ENCODE measurements around the gene CCS. TPM values are rescaled to one million over a fixed set of nuclear protein-coding genes. Genes with fewer than 3 reads are reported as not detected.
"Not testable (repeated sequence)": the region's sequence is repeated elsewhere in the genome, so short reads cannot be mapped to it uniquely, and the experiment has no call there.

Gene CCS
- total and polyA plus RNA-seq, 10 donors = 32.8 to 161 (median 44.5) TPM

DNA sequence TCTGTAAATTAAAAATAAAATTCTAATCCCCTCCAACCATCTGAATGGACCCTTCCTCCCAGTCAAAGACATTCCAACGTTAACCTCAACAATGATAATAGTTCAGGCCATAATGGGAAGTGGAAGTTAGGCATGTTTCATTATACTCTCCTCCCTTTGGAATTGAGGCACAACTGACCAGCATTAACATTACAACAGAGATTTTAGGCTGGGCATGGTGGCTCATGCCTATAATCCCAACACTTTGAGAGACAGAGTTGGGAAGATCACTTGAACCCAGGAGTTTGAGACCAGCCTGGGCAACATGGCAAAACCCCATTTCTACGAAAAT, 22.2 kb upstream of the CCS start:
- Histone ChIP-seq H3K27me3 (replicated peaks in 1 of 7) (peaks cover 0 to 23% (median 3%) of the 10 kb centered on the region in 7 donors), H3K36me3 (peaks cover 0 to 4% (median 0%) of the 10 kb centered on the region in 6 donors), H3K9me3 (no peaks in the 10 kb centered on the region), H3K4me3 (no peak overlapping the region), H3K4me1 (peaks cover 0 to 23% (median 18%) of the 10 kb centered on the region in 6 donors), H3K27ac (no peak overlapping the region)
- 69 to 86% (median 78%) methylated on average over 2 of the region's 2 CpGs for WGBS, 5 donors
- no peak for TF ChIP-seq POLR2A (IDR thresholded peaks at IDR 0.05)
- TF ChIP-seq, protein P1, sequence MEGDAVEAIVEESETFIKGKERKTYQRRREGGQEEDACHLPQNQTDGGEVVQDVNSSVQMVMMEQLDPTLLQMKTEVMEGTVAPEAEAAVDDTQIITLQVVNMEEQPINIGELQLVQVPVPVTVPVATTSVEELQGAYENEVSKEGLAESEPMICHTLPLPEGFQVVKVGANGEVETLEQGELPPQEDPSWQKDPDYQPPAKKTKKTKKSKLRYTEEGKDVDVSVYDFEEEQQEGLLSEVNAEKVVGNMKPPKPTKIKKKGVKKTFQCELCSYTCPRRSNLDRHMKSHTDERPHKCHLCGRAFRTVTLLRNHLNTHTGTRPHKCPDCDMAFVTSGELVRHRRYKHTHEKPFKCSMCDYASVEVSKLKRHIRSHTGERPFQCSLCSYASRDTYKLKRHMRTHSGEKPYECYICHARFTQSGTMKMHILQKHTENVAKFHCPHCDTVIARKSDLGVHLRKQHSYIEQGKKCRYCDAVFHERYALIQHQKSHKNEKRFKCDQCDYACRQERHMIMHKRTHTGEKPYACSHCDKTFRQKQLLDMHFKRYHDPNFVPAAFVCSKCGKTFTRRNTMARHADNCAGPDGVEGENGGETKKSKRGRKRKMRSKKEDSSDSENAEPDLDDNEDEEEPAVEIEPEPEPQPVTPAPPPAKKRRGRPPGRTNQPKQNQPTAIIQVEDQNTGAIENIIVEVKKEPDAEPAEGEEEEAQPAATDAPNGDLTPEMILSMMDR (IDR thresholded peaks at IDR 0.05 in 8 of 11, conservative IDR thresholded peaks at IDR 0.05 in 3 of 11) = no peak
- no peak for TF ChIP-seq POLR2AphosphoS5 (IDR thresholded peaks at IDR 0.05)
- DNase-seq = no peak
- intact Hi-C loops (cut with DNase I; ENCODE audit: low total_unique reads) = no loop called here

DNA sequence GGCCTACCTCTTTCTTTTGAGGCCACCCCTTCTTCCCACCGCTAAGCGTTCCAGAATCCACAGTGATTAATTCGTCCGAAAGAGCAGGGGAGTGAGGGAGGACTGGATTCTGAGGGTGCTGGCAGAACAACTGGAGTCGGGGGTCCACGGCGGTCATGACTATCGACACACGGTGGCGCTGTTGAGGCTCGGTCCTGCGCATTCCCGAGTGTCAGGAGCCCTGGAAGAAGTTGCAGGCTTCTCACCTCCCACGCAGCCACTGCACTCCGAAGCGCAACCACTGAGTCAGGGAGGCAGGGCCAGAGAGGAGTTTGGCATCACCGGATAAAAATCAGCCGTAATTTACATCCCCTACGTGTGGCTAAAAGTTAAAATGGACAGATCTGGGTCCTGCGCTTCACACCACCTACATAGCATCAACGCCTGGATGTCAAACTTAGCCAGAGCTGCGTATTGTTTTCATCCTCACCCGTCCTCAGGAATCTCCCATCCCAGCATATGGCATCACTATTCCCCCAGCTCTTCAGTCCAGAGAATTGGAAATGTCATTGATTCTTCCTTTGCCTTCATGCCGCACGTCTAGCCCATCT, 13.9 kb upstream of the CCS start:
- H3K27me3 ChIP-seq (replicated peaks in 1 of 7) = no peaks in the 10 kb centered on the region
- TF ChIP-seq POLR2AphosphoS5 (IDR thresholded peaks at IDR 0.05) (peak; percentile 52 to 74 (median 65)), POLR2A (IDR thresholded peaks at IDR 0.05) (no peak)
- TF ChIP-seq, protein P1 (IDR thresholded peaks at IDR 0.05 in 8 of 11, conservative IDR thresholded peaks at IDR 0.05 in 3 of 11) = peak; percentile 63 to 88 (median 85)
- H3K27ac ChIP-seq = no peak overlapping the region
- peak overlapping the region in 1 of 8 donors; percentile 34 for H3K4me3 ChIP-seq
- H3K4me1 ChIP-seq = peaks cover 2 to 9% (median 8%) of the 10 kb centered on the region in 6 donors
- DNase-seq = peak; percentile 90
- WGBS, 5 donors = 17 to 20% (median 18%) methylated on average over 25 of the region's 25 CpGs
- peaks cover 0 to 17% (median 14%) of the 10 kb centered on the region in 8 donors for H3K9me3 ChIP-seq
- H3K36me3 ChIP-seq = no peaks in the 10 kb centered on the region
- intact Hi-C loops (cut with DNase I; ENCODE audit: low total_unique reads) = loop anchor here (2.0 kb wide), 1 partner anchor 102 kb away; no protein-coding TSS in a partner anchor

DNA sequence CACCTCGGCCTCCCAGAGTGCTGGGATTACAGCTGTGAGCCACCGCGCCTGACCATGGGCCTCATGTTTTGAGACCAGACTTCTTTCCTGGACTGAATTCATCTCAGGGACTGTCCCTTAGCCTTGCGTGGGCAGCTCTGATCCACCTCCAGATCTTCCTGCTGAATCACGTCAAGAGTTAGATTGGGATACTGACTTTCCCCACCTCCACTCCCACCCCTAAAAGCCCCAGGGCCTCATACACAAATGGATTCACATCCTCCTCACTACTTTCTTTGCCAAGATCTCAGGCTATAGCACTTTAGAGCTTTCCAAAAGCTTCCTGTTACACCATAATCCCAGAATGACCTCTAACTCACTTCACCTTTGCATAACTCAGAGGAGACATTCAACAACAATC, 12.2 kb upstream of the CCS start:
- peaks cover 0 to 17% (median 14%) of the 10 kb centered on the region in 8 donors for H3K9me3 ChIP-seq
- no peak for TF ChIP-seq POLR2A (IDR thresholded peaks at IDR 0.05)
- no peak for TF ChIP-seq POLR2AphosphoS5 (IDR thresholded peaks at IDR 0.05)
- TF ChIP-seq, protein P1 (IDR thresholded peaks at IDR 0.05 in 8 of 11, conservative IDR thresholded peaks at IDR 0.05 in 3 of 11) = no peak
- DNase-seq = no peak
- intact Hi-C loops (cut with DNase I; ENCODE audit: low total_unique reads) = no loop called here
- H3K27ac ChIP-seq = no peak overlapping the region
- no peaks in the 10 kb centered on the region for H3K36me3 ChIP-seq
- peaks cover 2 to 9% (median 8%) of the 10 kb centered on the region in 6 donors for H3K4me1 ChIP-seq
- H3K27me3 ChIP-seq (replicated peaks in 1 of 7) = no peaks in the 10 kb centered on the region
- H3K4me3 ChIP-seq = no peak overlapping the region
- WGBS, 5 donors = 73 to 85% (median 82%) methylated on average over 5 of the region's 5 CpGs

DNA sequence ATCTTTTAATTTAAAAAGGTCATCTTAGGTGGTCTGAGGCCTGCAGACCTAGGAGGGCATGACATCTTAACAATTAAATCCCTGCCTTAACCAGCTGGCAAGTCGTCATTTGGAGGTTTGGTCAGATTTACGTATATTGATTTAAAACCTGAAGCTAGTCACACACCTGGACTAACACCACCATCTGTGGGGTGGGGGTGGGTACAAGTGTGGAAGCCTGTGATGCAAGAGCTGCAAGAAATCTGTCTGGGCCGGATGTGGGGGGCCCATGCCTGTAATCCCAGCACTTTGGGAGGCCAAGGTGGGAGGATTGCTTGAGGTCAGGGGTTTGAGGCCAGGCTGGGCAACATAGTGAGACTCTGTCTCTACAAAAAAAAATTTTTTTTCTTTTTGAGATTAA, 11.7 kb upstream of the CCS start:
- intact Hi-C loops (cut with DNase I; ENCODE audit: low total_unique reads) = no loop called here
- H3K4me1 ChIP-seq = peaks cover 2 to 9% (median 8%) of the 10 kb centered on the region in 6 donors
- TF ChIP-seq POLR2A (IDR thresholded peaks at IDR 0.05) (no peak), POLR2AphosphoS5 (IDR thresholded peaks at IDR 0.05) (no peak)
- TF ChIP-seq, protein P1 (IDR thresholded peaks at IDR 0.05 in 8 of 11, conservative IDR thresholded peaks at IDR 0.05 in 3 of 11) = no peak
- no peak overlapping the region for H3K4me3 ChIP-seq
- no peaks in the 10 kb centered on the region for H3K36me3 ChIP-seq
- WGBS, 5 donors = 78 to 96% (median 80%) methylated on average over 3 of the region's 3 CpGs
- H3K9me3 ChIP-seq = peaks cover 0 to 17% (median 14%) of the 10 kb centered on the region in 8 donors
- no peaks in the 10 kb centered on the region for H3K27me3 ChIP-seq (replicated peaks in 1 of 7)
- H3K27ac ChIP-seq = no peak overlapping the region
- DNase-seq = no peak

DNA sequence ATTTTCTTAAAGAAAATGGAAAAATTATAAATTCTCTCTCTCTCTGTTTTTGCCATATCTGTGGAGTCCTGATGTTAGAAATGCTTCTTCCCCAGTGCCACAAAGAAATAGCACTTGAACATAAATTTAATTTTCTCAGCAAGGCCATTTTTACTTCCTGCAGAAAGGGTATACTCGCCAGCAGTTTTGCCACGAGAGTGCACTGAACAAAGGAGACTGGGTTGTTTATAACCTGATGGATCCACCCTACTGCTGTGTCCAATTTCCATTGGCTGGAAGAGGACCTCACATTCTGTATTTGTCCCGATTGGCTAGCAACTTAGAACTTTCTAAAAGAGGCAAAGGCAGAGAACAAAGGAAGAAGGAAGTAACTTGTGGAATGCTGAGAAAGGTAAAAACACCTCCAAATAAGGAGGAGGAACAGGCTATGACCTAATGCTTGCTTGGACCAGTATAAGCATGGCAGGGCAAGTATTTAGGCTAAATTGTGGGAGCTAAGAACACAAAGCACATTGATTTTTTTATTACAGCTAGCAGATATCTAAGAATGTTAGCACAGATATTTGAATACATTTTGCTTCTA, 10.3 kb upstream of the CCS start:
- H3K27me3 ChIP-seq (replicated peaks in 1 of 7); H3K36me3 ChIP-seq; intact Hi-C loops (cut with DNase I; ENCODE audit: low total_unique reads); H3K4me1 ChIP-seq; H3K27ac ChIP-seq; H3K4me3 ChIP-seq; DNase-seq: not testable (repeated sequence)
- peaks cover 0 to 17% (median 14%) of the 10 kb centered on the region in 8 donors for H3K9me3 ChIP-seq
- 75 to 87% (median 79%) methylated on average over 3 of the region's 3 CpGs for WGBS, 5 donors

DNA sequence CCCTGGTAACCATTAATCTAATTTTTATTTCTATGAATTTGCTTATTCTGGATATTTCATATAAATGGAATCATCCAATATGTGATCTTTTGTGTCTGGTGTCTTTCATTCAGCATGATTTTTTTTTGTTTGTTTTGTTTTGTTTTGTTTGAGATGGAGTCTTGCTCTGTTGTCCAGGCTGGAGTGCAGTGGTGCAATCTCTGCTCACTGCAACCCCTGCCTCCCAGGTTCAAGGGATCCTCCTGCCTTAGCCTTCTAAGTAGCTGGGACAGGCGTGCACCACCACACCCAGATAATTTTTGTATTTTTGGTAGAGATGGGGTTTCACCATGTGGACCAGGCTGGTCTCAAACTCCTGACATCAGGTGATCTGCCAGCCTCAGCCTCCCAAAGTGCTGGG, 7.5 kb upstream of the CCS start:
- DNase-seq; H3K27me3 ChIP-seq (replicated peaks in 1 of 7); H3K4me1 ChIP-seq; H3K36me3 ChIP-seq; intact Hi-C loops (cut with DNase I; ENCODE audit: low total_unique reads); H3K4me3 ChIP-seq; H3K27ac ChIP-seq: not testable (repeated sequence)
- peaks cover 0 to 17% (median 14%) of the 10 kb centered on the region in 8 donors for H3K9me3 ChIP-seq
- 78 to 100% (median 88%) methylated on average over 1 of the region's 1 CpG for WGBS, 5 donors

Data from spleen (tissue), 11 donors.